Adrenal gland (tissue), 5 donors: Measurements from ENCODE around the gene MOB3B.

Experiments
- POLR2A ChIP-seq, 2 donors: fragments of 450-650 bp; IDR thresholded peaks; one replicate each; pipeline ENCODE4 v1.6.1; 2017; ENCODE audit warnings: antibody characterized with exemption in 2 of 2, mild to moderate bottlenecking in 2 of 2, moderate library complexity in 1 of 2
- TF ChIP-seq, protein P1 (sequence below), 6 experiments: fragments of 450-650 bp in 4 of 6; fragments of 200-600 bp in 2 of 6; sonication (generic) in 1 of 6; IDR thresholded peaks; 1 replicate in 5 of 6; 2 replicates in 1 of 6; pipeline versions ENCODE4 v1.5.1 to v1.8.0; 2016 to 2021; ENCODE audit warnings: antibody characterized with exemption in 6 of 6, mild to moderate bottlenecking in 2 of 6, moderate library complexity in 1 of 6
- donor health status: DM: no; HTN: no; CAD: no.

DNA sequence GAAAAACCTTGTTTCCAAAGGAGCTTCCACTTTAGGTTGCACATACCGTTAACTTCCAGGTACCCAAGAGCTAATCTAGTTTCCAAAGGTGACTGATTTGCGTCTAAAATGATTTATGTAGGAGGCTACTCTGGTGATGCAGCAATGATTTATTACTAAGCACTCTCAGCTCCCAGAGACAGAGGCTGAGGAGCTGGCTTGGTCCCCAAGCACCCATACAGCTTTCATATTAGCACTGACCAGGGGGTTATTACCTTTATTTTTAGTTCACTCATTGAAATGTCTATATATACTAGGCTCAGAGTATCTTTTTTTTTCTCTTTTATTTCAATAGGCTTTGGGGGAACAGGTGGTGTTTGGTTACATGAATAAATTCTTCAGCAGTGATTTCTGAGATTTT is 141.5 kb downstream of the MOB3B start:
- no peak for TF ChIP-seq POLR2A (IDR thresholded peaks at IDR 0.05)
- TF ChIP-seq, protein P1, sequence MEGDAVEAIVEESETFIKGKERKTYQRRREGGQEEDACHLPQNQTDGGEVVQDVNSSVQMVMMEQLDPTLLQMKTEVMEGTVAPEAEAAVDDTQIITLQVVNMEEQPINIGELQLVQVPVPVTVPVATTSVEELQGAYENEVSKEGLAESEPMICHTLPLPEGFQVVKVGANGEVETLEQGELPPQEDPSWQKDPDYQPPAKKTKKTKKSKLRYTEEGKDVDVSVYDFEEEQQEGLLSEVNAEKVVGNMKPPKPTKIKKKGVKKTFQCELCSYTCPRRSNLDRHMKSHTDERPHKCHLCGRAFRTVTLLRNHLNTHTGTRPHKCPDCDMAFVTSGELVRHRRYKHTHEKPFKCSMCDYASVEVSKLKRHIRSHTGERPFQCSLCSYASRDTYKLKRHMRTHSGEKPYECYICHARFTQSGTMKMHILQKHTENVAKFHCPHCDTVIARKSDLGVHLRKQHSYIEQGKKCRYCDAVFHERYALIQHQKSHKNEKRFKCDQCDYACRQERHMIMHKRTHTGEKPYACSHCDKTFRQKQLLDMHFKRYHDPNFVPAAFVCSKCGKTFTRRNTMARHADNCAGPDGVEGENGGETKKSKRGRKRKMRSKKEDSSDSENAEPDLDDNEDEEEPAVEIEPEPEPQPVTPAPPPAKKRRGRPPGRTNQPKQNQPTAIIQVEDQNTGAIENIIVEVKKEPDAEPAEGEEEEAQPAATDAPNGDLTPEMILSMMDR (IDR thresholded peaks at IDR 0.05) = no peak
